ENCODE results near the gene SUMO1. TPM values are rescaled to one million over a fixed set of nuclear protein-coding genes. Genes with fewer than 3 reads are reported as not detected.

Gene SUMO1
- polyA plus RNA-seq, 1 donor from 2014 or later = 138 TPM

GRCh38 chr2:202178346-202178958, 59.9 kb downstream of the SUMO1 start:
- H3K4me3 Mint-ChIP-seq = no peak overlapping the region
- no peaks in the 10 kb centered on the region for H3K36me3 Mint-ChIP-seq
- no peak overlapping the region for H3K27ac Mint-ChIP-seq
- no peaks in the 10 kb centered on the region for H3K9me3 Mint-ChIP-seq
- H3K27me3 Mint-ChIP-seq = peaks cover 2% of the 10 kb centered on the region
- peaks cover 0 to 2% (median 0%) of the 10 kb centered on the region in 3 donors for H3K4me1 Mint-ChIP-seq

DNA sequence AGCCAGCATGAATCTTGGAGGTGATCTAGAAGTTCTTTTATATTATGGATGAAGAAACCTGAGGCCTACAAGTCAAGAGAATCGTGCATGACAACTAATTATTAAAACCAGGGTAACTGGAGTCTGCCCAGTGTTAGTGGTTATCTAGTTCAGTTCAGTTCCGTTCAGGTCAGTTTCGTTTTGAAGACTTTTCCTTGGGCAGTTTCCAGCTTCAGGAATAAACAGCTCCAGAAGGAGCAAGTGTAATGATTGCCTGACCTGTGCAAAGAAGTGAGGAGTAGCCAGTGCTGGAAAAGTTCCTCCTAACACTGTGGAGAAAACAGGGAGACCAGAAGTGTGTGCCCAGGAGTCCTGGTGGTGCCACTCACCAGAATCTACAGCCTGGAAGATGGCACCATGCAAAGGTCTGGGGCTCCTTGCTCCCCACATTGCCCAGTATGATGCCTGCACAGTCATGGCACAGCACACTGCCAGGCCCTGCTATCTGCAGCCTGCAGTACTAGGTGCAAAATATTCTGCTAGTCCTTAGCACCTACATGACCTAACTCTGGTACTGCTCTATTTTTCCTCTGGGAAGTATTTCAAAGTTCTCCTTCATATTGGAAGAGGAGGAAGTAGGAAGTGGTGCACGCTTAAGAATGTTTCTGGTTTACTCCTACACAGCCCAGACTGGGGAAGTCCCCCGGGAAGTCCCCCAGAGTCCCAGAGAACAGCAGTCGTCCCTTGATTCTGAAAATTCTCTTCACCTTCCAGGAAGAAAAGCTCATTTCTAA, 65.8 kb downstream of the SUMO1 start:
- Mint-ChIP-seq H3K27ac (peak overlapping the region in 1 of 3 donors; percentile 54), H3K27me3 (peaks cover 5% of the 10 kb centered on the region)

DNA sequence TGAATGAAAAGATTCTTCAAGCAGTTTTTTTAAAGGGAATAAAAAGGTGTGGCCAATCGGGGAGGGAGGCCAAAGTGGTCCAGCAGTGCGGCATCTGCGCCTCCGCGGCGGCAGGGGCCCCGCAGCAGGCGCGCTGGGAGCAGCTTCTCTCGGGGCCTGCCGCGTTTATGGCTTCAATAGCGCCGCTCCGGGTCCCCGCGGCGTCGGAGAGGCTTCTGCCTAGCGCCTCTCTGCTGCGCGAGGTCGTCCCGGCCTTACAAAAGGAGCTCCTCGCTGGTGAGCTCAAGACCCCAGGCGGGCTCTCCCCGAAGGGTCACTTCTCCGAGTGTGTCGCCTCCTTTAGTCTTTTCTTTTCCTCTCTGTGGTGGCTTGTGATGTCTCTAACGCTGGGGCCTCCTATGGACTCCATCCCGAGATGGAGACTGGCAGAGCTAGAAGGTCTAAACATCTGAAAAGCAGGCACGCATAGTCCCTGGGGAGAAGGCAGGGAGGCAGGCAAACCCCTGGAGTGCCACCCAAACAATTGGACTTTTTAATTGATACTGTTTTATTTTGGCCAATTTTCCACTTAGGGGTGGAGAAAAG, 67.1 kb downstream of the SUMO1 start:
- Mint-ChIP-seq H3K27me3 (peaks cover 5% of the 10 kb centered on the region), H3K4me3 (no peak overlapping the region)

More for the DNA sequence above, 65.8 kb downstream of the SUMO1 start:
- no peaks in the 10 kb centered on the region for H3K36me3 Mint-ChIP-seq
- H3K4me3 Mint-ChIP-seq = peak overlapping the region in 2 of 4 donors; percentile 39 to 53
- H3K9me3 Mint-ChIP-seq = no peaks in the 10 kb centered on the region
- peaks cover 7 to 8% (median 7%) of the 10 kb centered on the region in 3 donors for H3K4me1 Mint-ChIP-seq

GRCh38 chr2:202169832-202170424, 68.5 kb downstream of the SUMO1 start:
- Mint-ChIP-seq H3K4me1 (peaks cover 7 to 8% (median 7%) of the 10 kb centered on the region in 3 donors), H3K9me3 (no peaks in the 10 kb centered on the region), H3K27me3 (peaks cover 5% of the 10 kb centered on the region), H3K4me3 (no peak overlapping the region), H3K36me3 (no peaks in the 10 kb centered on the region), H3K27ac (peak overlapping the region in 2 of 3 donors; percentile 32 to 62)

More for the DNA sequence above, 67.1 kb downstream of the SUMO1 start:
- Mint-ChIP-seq H3K4me1 (peaks cover 7 to 8% (median 7%) of the 10 kb centered on the region in 3 donors), H3K9me3 (no peaks in the 10 kb centered on the region), H3K27ac (no peak overlapping the region), H3K36me3 (no peaks in the 10 kb centered on the region)

DNA sequence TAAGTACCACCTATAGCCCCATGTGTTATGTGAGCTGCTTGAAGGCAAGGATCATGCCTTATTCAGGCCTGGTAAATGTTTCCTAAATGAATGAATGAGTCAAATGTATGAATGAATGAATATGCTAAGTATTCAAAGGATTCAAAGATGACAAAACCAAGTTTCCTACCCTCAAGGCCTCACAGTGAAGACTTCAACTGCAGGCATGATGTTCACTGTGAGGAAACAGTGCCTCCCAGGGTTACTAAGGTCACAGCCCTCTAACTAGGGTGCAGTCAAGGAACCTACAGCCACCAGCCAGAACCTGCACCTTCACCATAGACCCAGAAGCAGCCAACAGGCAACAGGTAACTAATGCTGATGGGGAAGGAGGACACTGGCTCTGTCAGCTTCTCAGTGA, 69.3 kb downstream of the SUMO1 start:
- Mint-ChIP-seq H3K36me3 (no peaks in the 10 kb centered on the region), H3K27me3 (peaks cover 5% of the 10 kb centered on the region), H3K9me3 (no peaks in the 10 kb centered on the region), H3K27ac (no peak overlapping the region), H3K4me1 (peaks cover 7 to 8% (median 7%) of the 10 kb centered on the region in 3 donors), H3K4me3 (no peak overlapping the region)

GRCh38 chr2:202165945-202166344, 72.5 kb downstream of the SUMO1 start:
- Mint-ChIP-seq H3K36me3 (no peaks in the 10 kb centered on the region), H3K9me3 (no peaks in the 10 kb centered on the region), H3K4me1 (peaks cover 0 to 2% (median under 1%) of the 10 kb centered on the region in 3 donors), H3K4me3 (no peak overlapping the region), H3K27me3 (peaks cover 4% of the 10 kb centered on the region), H3K27ac (no peak overlapping the region)

DNA sequence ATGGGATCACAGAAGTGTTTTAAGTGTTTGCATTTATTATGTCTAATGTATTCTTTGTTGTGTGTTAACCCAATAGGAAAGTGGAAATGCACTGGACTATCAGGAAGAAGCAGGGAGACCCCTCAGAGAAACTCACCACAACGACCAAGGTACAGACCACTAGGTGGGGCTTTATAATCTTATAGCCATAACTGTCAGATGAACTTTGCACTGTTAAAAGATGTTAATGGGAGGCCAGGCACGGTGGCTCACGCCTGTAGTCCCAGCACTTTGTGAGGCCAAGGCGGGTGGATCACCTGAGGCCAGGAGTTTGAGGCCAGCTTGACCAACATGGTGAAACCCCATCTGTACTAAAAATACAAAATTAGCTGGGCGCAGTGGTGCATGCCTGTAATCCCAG, 73.2 kb downstream of the SUMO1 start:
- Mint-ChIP-seq H3K4me1 (no peaks in the 10 kb centered on the region), H3K27ac (no peak overlapping the region), H3K27me3 (peaks cover 1% of the 10 kb centered on the region), H3K36me3 (no peaks in the 10 kb centered on the region), H3K4me3 (no peak overlapping the region), H3K9me3 (no peaks in the 10 kb centered on the region)

DNA sequence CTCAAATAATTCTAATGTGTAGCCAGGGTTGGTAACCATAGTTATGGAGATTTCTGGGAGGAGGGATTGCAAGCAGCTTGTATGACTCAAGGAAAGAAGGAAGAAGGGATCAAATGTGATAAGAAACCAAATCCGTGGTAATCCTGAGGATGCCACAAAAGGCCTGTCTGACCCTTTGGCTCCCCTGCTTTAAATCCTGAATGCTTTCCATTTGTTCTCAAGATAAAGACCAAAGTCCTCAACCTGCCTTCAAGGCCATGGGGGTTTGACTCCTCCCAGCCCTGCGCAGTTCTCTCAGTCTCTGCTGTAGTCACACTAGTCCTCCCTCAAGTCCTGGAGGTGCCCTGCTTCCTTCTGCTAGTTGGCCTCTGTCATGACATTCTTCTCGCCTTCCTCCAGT, 74.0 kb downstream of the SUMO1 start:
- Mint-ChIP-seq H3K27me3 (no peaks in the 10 kb centered on the region), H3K4me1 (no peaks in the 10 kb centered on the region), H3K36me3 (no peaks in the 10 kb centered on the region), H3K27ac (no peak overlapping the region), H3K9me3 (no peaks in the 10 kb centered on the region), H3K4me3 (no peak overlapping the region)

DNA sequence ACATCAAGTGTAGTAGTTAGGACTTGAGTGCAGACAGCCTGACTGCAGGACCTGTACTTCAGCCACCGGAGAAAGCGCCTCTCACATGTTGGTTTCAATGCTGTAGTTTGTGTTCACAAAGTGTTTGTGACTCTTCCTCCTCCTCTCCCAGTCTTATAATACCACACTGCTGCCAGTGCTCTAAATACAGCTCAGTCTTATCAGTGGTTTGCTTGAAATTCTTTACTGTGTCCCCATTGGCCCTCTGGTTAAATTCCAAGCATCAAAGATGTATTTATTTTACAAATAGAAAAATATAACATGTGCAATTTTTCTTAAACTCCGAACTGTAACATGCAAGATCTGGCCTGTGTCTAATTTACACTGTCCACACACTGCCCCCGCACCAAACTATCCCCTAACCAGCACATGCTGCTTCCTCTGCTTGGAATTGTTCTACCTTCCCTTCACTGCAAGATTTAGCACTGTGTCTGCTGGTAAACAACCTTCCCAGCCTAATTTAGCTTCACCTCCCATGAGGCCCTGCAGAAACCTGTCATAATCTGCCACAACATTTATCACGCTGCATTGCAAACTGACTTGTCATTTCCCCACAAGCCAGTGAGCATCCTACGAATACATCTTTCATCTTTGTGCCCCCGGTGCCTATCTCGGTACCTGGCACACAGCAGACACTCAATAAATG, 77.1 kb downstream of the SUMO1 start:
- H3K36me3 Mint-ChIP-seq = no peaks in the 10 kb centered on the region
- no peaks in the 10 kb centered on the region for H3K9me3 Mint-ChIP-seq
- no peak overlapping the region for H3K27ac Mint-ChIP-seq
- H3K4me1 Mint-ChIP-seq = peaks cover 0 to 2% (median 0%) of the 10 kb centered on the region in 3 donors
- no peak overlapping the region for H3K4me3 Mint-ChIP-seq
- no peaks in the 10 kb centered on the region for H3K27me3 Mint-ChIP-seq

DNA sequence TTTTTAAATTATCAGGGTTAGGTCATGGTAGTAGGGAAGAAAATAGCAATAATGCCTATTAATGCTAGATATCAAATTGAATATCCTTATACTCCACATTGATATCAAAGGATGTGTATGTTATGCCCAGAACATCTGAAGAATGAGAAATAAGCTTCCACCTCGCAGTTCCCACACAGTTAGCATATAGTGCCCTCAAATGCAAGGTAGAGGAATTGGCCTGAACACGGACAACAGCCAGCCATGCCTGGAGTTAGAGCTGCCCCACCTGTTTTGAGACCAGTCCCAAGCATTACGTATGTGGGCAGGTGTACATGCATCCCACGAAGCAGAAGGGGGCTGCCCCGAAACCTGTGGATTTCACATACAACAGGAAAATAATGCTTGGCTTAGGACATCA, 79.6 kb downstream of the SUMO1 start:
- H3K27ac Mint-ChIP-seq = no peak overlapping the region
- H3K27me3 Mint-ChIP-seq = peaks cover 2% of the 10 kb centered on the region
- peaks cover 0 to 2% (median 0%) of the 10 kb centered on the region in 3 donors for H3K4me1 Mint-ChIP-seq
- no peak overlapping the region for H3K4me3 Mint-ChIP-seq
- no peaks in the 10 kb centered on the region for H3K9me3 Mint-ChIP-seq
- no peaks in the 10 kb centered on the region for H3K36me3 Mint-ChIP-seq

- Mint-ChIP-seq H3K4me3 (no peak overlapping the region), H3K27ac (no peak overlapping the region), H3K4me1 (peaks cover 0 to 2% (median 0%) of the 10 kb centered on the region in 3 donors), H3K27me3 (peaks cover 2% of the 10 kb centered on the region), H3K36me3 (no peaks in the 10 kb centered on the region), H3K9me3 (no peaks in the 10 kb centered on the region)
Measured at GRCh38 chr2:202157211-202157990, 81.0 kb downstream of the SUMO1 start.

All from IgD-negative memory B cell (primary cell).